WTC11 (cell line): ENCODE results near the gene TMEM205. TPM values are rescaled to one million over a fixed set of nuclear protein-coding genes. Genes with fewer than 3 reads are reported as not detected.

Experiments
- ETV6 ChIP-seq: sonication (generic); formaldehyde crosslinking; IDR thresholded peaks from 2 replicates; pipeline ENCODE4 v1.8.1; 2022; ENCODE audit warnings: mild to moderate bottlenecking, missing genetic modification reagents
- FOXK1 ChIP-seq: sonication (generic); formaldehyde crosslinking; IDR thresholded peaks from 2 replicates; pipeline ENCODE4 v1.8.0; 2022; ENCODE audit warnings: mild to moderate bottlenecking, moderate library complexity, missing genetic modification reagents
- GRHL2 ChIP-seq: fragments of 250-450 bp; sonication (Bioruptor Pico); IDR thresholded peaks from 2 replicates; pipeline ENCODE4 v1.8.0; 2022; ENCODE audit warnings: mild to moderate bottlenecking, moderate library complexity; ENCODE audit not compliant: insufficient replicate concordance, severe bottlenecking
- HMGA2 ChIP-seq: fragments of 250-450 bp; sonication (Bioruptor Pico); IDR thresholded peaks from 2 replicates; pipeline ENCODE4 v1.4.0; 2021; ENCODE audit warnings: mild to moderate bottlenecking, moderate library complexity
- IRF2 ChIP-seq: sonication (generic); formaldehyde crosslinking; IDR thresholded peaks from 2 replicates; pipeline ENCODE4 v1.8.0; 2022; ENCODE audit warnings: low read depth, missing genetic modification reagents, borderline replicate concordance
- NR3C1 ChIP-seq: sonication (generic); formaldehyde crosslinking; conservative IDR thresholded peaks from 2 replicates; pipeline ENCODE4 v1.8.1; 2023; ENCODE audit warnings: low read depth, mild to moderate bottlenecking, missing genetic modification reagents
- SP1 ChIP-seq: sonication (generic); formaldehyde crosslinking; conservative IDR thresholded peaks from 2 replicates; pipeline ENCODE4 v1.8.1; 2022; ENCODE audit warnings: missing genetic modification reagents
- TEAD1 ChIP-seq: sonication (generic); formaldehyde crosslinking; IDR thresholded peaks from 2 replicates; pipeline ENCODE4 v1.8.0; 2022; ENCODE audit warnings: mild to moderate bottlenecking, missing genetic modification reagents
- ZNF138 ChIP-seq: sonication (generic); formaldehyde crosslinking; conservative IDR thresholded peaks from 2 replicates; pipeline ENCODE4 v1.8.1; 2022; ENCODE audit warnings: mild to moderate bottlenecking, moderate library complexity, missing genetic modification reagents
- ZNF232 ChIP-seq: sonication (generic); formaldehyde crosslinking; IDR thresholded peaks from 2 replicates; pipeline ENCODE4 v1.8.0; 2022; ENCODE audit warnings: mild to moderate bottlenecking, missing genetic modification reagents
- ZNF263 ChIP-seq: sonication (generic); formaldehyde crosslinking; IDR thresholded peaks from 2 replicates; pipeline ENCODE4 v1.8.1; 2022; ENCODE audit warnings: low read depth, mild to moderate bottlenecking, moderate library complexity, missing genetic modification reagents
- ZNF396 ChIP-seq: fragments of 250-450 bp; sonication (Bioruptor Pico); IDR thresholded peaks from 2 replicates; pipeline ENCODE4 v1.8.0; 2021; ENCODE audit warnings: mild to moderate bottlenecking, moderate library complexity, borderline replicate concordance
- total RNA-seq: library from RNA; stranded (reverse); gene quantifications from 3 replicates; pipeline ENCODE4 v1.2.3, GENCODE V29; 2021
- TF ChIP-seq, protein P1 (sequence below): sonication (generic); formaldehyde crosslinking; IDR thresholded peaks from 2 replicates; pipeline ENCODE4 v1.8.1; 2023; ENCODE audit warnings: mild to moderate bottlenecking, missing genetic modification reagents
- TF ChIP-seq, protein P2 (sequence below): fragments of 250-450 bp; sonication (Bioruptor Pico); IDR thresholded peaks from 2 replicates; pipeline ENCODE4 v2.1.2; 2022; ENCODE audit warnings: mild to moderate bottlenecking, moderate library complexity
- TF ChIP-seq, protein P3 (sequence below): sonication (generic); formaldehyde crosslinking; IDR thresholded peaks from 2 replicates; pipeline ENCODE4 v1.8.1; 2023; ENCODE audit warnings: mild to moderate bottlenecking, missing genetic modification reagents, borderline replicate concordance
- TF ChIP-seq, protein P4 (sequence below): sonication (generic); formaldehyde crosslinking; IDR thresholded peaks from 2 replicates; pipeline ENCODE4 v1.8.0; 2023; ENCODE audit warnings: missing genetic modification reagents, mild to moderate bottlenecking, borderline replicate concordance
- TF ChIP-seq, protein P5 (sequence below): sonication (generic); formaldehyde crosslinking; IDR thresholded peaks from 2 replicates; pipeline ENCODE4 v1.8.1; 2022; ENCODE audit warnings: mild to moderate bottlenecking, moderate library complexity, missing genetic modification reagents
- TF ChIP-seq, protein P6 (sequence below): sonication (generic); formaldehyde crosslinking; conservative IDR thresholded peaks from 2 replicates; pipeline ENCODE4 v1.8.1; 2023; ENCODE audit warnings: mild to moderate bottlenecking, low read depth, missing genetic modification reagents, moderate library complexity

TMEM205 gene
- total RNA-seq, 1 experiment from 2014 or later, result 69.9 TPM

DNA sequence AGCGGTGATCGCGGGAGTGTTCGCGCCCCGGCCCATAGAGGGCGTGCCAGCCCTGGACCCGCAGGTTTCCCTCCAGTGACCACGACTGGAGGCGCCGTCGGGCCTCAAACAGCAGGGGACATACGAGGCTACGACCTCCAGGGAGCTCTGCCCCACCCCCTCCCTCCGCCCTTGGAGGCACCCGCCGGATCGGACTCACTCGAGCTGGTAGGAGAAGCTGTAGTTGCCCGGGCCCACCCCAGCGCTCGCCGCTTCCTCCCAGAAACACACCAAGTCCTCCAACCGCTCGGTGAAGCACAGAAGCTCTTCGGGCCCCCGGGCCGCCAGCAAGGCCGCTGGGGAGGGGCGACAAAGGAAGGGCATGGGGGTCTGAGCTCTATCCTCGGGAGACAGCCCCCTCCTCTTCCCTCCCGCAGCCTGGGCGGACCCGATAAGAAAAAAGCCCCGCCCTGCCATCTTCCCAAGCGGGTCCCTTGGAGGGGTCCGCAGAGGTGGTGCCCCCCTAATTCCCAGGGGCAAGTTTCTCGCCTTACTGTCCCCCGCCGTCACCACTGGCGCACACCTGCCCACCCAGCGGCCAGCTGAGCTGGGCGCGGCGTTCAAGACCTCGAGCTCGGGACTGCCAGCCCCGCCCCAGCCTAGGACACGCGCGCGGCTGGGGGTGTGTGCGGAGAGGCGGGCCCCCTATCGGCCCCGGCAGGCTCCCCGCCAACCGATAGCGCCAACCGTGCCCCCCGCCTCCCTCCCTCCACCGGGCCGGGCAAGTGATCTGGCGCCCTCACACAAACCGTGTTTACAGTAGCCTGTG, 37.0 kb upstream of the TMEM205 start (continued):
- TF ChIP-seq, protein P1, sequence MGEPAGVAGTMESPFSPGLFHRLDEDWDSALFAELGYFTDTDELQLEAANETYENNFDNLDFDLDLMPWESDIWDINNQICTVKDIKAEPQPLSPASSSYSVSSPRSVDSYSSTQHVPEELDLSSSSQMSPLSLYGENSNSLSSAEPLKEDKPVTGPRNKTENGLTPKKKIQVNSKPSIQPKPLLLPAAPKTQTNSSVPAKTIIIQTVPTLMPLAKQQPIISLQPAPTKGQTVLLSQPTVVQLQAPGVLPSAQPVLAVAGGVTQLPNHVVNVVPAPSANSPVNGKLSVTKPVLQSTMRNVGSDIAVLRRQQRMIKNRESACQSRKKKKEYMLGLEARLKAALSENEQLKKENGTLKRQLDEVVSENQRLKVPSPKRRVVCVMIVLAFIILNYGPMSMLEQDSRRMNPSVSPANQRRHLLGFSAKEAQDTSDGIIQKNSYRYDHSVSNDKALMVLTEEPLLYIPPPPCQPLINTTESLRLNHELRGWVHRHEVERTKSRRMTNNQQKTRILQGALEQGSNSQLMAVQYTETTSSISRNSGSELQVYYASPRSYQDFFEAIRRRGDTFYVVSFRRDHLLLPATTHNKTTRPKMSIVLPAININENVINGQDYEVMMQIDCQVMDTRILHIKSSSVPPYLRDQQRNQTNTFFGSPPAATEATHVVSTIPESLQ, result no peak
- TF ChIP-seq, protein P2, sequence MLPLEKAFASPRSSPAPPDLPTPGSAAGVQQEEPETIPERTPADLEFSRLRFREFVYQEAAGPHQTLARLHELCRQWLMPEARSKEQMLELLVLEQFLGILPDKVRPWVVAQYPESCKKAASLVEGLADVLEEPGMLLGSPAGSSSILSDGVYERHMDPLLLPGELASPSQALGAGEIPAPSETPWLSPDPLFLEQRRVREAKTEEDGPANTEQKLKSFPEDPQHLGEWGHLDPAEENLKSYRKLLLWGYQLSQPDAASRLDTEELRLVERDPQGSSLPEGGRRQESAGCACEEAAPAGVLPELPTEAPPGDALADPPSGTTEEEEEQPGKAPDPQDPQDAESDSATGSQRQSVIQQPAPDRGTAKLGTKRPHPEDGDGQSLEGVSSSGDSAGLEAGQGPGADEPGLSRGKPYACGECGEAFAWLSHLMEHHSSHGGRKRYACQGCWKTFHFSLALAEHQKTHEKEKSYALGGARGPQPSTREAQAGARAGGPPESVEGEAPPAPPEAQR (CRISPR knock-in tag), result peak; percentile 73; the same call in 1 of the 2 replicates
- TF ChIP-seq ETV6, result no peak
- no peak for TF ChIP-seq HMGA2 (CRISPR knock-in tag)
- TF ChIP-seq, protein P3, sequence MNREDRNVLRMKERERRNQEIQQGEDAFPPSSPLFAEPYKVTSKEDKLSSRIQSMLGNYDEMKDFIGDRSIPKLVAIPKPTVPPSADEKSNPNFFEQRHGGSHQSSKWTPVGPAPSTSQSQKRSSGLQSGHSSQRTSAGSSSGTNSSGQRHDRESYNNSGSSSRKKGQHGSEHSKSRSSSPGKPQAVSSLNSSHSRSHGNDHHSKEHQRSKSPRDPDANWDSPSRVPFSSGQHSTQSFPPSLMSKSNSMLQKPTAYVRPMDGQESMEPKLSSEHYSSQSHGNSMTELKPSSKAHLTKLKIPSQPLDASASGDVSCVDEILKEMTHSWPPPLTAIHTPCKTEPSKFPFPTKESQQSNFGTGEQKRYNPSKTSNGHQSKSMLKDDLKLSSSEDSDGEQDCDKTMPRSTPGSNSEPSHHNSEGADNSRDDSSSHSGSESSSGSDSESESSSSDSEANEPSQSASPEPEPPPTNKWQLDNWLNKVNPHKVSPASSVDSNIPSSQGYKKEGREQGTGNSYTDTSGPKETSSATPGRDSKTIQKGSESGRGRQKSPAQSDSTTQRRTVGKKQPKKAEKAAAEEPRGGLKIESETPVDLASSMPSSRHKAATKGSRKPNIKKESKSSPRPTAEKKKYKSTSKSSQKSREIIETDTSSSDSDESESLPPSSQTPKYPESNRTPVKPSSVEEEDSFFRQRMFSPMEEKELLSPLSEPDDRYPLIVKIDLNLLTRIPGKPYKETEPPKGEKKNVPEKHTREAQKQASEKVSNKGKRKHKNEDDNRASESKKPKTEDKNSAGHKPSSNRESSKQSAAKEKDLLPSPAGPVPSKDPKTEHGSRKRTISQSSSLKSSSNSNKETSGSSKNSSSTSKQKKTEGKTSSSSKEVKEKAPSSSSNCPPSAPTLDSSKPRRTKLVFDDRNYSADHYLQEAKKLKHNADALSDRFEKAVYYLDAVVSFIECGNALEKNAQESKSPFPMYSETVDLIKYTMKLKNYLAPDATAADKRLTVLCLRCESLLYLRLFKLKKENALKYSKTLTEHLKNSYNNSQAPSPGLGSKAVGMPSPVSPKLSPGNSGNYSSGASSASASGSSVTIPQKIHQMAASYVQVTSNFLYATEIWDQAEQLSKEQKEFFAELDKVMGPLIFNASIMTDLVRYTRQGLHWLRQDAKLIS, result no peak
- TF ChIP-seq GRHL2 (CRISPR knock-in tag), result no peak
- TF ChIP-seq ZNF138 (CRISPR knock-in tag), result no peak
- no peak; the same call in 1 of the 2 replicates for TF ChIP-seq TEAD1 (CRISPR knock-in tag)
- TF ChIP-seq, protein P4, sequence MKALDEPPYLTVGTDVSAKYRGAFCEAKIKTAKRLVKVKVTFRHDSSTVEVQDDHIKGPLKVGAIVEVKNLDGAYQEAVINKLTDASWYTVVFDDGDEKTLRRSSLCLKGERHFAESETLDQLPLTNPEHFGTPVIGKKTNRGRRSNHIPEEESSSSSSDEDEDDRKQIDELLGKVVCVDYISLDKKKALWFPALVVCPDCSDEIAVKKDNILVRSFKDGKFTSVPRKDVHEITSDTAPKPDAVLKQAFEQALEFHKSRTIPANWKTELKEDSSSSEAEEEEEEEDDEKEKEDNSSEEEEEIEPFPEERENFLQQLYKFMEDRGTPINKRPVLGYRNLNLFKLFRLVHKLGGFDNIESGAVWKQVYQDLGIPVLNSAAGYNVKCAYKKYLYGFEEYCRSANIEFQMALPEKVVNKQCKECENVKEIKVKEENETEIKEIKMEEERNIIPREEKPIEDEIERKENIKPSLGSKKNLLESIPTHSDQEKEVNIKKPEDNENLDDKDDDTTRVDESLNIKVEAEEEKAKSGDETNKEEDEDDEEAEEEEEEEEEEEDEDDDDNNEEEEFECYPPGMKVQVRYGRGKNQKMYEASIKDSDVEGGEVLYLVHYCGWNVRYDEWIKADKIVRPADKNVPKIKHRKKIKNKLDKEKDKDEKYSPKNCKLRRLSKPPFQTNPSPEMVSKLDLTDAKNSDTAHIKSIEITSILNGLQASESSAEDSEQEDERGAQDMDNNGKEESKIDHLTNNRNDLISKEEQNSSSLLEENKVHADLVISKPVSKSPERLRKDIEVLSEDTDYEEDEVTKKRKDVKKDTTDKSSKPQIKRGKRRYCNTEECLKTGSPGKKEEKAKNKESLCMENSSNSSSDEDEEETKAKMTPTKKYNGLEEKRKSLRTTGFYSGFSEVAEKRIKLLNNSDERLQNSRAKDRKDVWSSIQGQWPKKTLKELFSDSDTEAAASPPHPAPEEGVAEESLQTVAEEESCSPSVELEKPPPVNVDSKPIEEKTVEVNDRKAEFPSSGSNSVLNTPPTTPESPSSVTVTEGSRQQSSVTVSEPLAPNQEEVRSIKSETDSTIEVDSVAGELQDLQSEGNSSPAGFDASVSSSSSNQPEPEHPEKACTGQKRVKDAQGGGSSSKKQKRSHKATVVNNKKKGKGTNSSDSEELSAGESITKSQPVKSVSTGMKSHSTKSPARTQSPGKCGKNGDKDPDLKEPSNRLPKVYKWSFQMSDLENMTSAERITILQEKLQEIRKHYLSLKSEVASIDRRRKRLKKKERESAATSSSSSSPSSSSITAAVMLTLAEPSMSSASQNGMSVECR, result no peak
- no peak for TF ChIP-seq NR3C1 (CRISPR knock-in tag)
- peak; percentile 82; the same call in 1 of the 2 replicates for TF ChIP-seq ZNF396
- TF ChIP-seq, protein P5, sequence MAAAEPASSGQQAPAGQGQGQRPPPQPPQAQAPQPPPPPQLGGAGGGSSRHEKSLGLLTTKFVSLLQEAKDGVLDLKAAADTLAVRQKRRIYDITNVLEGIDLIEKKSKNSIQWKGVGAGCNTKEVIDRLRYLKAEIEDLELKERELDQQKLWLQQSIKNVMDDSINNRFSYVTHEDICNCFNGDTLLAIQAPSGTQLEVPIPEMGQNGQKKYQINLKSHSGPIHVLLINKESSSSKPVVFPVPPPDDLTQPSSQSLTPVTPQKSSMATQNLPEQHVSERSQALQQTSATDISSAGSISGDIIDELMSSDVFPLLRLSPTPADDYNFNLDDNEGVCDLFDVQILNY (CRISPR knock-in tag), result no peak
- no peak for TF ChIP-seq ZNF263
- TF ChIP-seq SP1, result peak; percentile 52
- TF ChIP-seq IRF2 (CRISPR knock-in tag), result no peak
- TF ChIP-seq ZNF232 (CRISPR knock-in tag), result no peak
- TF ChIP-seq, protein P6, sequence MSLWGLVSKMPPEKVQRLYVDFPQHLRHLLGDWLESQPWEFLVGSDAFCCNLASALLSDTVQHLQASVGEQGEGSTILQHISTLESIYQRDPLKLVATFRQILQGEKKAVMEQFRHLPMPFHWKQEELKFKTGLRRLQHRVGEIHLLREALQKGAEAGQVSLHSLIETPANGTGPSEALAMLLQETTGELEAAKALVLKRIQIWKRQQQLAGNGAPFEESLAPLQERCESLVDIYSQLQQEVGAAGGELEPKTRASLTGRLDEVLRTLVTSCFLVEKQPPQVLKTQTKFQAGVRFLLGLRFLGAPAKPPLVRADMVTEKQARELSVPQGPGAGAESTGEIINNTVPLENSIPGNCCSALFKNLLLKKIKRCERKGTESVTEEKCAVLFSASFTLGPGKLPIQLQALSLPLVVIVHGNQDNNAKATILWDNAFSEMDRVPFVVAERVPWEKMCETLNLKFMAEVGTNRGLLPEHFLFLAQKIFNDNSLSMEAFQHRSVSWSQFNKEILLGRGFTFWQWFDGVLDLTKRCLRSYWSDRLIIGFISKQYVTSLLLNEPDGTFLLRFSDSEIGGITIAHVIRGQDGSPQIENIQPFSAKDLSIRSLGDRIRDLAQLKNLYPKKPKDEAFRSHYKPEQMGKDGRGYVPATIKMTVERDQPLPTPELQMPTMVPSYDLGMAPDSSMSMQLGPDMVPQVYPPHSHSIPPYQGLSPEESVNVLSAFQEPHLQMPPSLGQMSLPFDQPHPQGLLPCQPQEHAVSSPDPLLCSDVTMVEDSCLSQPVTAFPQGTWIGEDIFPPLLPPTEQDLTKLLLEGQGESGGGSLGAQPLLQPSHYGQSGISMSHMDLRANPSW, result no peak
- peak; percentile 18; the same call in 1 of the 2 replicates for TF ChIP-seq FOXK1 (CRISPR knock-in tag)
